Endothelial cell of umbilical vein (primary cell): ENCODE data around the gene TFF1. TPM values are rescaled to one million over a fixed set of nuclear protein-coding genes. Genes with fewer than 3 reads are reported as not detected.

Experiments
- BruUV-seq: library from RNA; stranded (reverse); fragments of 400-500 nt; replicated peaks from 2 replicates; lab custom pipeline; 2021; lab: Mats Ljungman, UMichigan
- CTCF ChIA-PET: fragments of 300-600, 350-600 bp; sonication (Branson Sonifier 250); formaldehyde crosslinking; loops from one replicate; lab custom pipeline; 2021; ENCODE audit warnings: antibody characterized with exemption, inconsistent platforms; lab: Charles Lee
- POLR2A ChIA-PET: fragments of 300-600, 350-600 bp; sonication (Branson Sonifier 250); formaldehyde crosslinking; loops from one replicate; lab custom pipeline; 2021; ENCODE audit warnings: antibody characterized with exemption, inconsistent platforms; lab: Charles Lee
- DNase-seq: peaks from one replicate; pipeline ENCODE4 v3.0.0-alpha.2; 2011; ENCODE audit warnings: low read depth, low spot score
- FAIRE-seq: peaks from 2 replicates; lab custom pipeline; 2011; peaks lifted over from hg19 to GRCh38; lab: Jason Lieb, UNC
- H2AFZ ChIP-seq: 2 replicates; pipeline ENCODE4 v1.6.0; 2012; ENCODE audit warnings: low read depth, low read length, control low read depth, inconsistent platforms
- H3K27ac ChIP-seq: 2 replicates; pipeline ENCODE4 v1.5.1; 2011; ENCODE audit warnings: low read depth, mild to moderate bottlenecking, control low read depth, low read length, moderate library complexity; ENCODE audit not compliant: insufficient read depth
- H3K27me3 ChIP-seq, 2 experiments: 2 replicates each; pipeline versions ENCODE4 v1.6.0 to v1.6.1; 2011; ENCODE audit warnings: low read length in 2 of 2, mixed read lengths in 1 of 2; ENCODE audit not compliant: control insufficient read depth in 2 of 2, insufficient read depth in 2 of 2
- H3K36me3 ChIP-seq, 2 experiments: 2 replicates in 1 of 2; 3 replicates in 1 of 2; pipeline ENCODE4 v1.5.1; 2011; ENCODE audit warnings: low read length in 2 of 2, mild to moderate bottlenecking in 1 of 2, moderate library complexity in 1 of 2; ENCODE audit not compliant: control insufficient read depth in 2 of 2, insufficient read depth in 2 of 2; ENCODE audit errors: extremely low read depth in 1 of 2
- H3K4me1 ChIP-seq: 3 replicates; pipeline ENCODE4 v1.5.1; 2011; ENCODE audit warnings: mild to moderate bottlenecking, low read length; ENCODE audit not compliant: control insufficient read depth, insufficient read depth; ENCODE audit errors: extremely low read depth
- H3K4me2 ChIP-seq: 2 replicates; pipeline ENCODE4 v1.6.1; 2011; ENCODE audit warnings: low read length, control low read depth, mixed read lengths; ENCODE audit not compliant: insufficient read depth
- H3K4me3 ChIP-seq, 3 experiments: fragments of 200-600 bp in 1 of 3; sonication (generic), shearing (Covaris generic) in 1 of 3; replicated peaks in 1 of 3; 2 replicates each; pipeline ENCODE4 v1.5.1; 2011 to 2016; ENCODE audit warnings: control low read depth in 3 of 3, low read length in 3 of 3, mild to moderate bottlenecking in 2 of 3, inconsistent platforms in 1 of 3, low read depth in 1 of 3, moderate library complexity in 1 of 3; ENCODE audit not compliant: insufficient read depth in 1 of 3
- H3K79me2 ChIP-seq: 2 replicates; pipeline ENCODE4 v1.6.0; 2012; ENCODE audit warnings: low read length, inconsistent platforms; ENCODE audit not compliant: control insufficient read depth, insufficient read depth
- H3K9ac ChIP-seq: replicated peaks from 2 replicates; pipeline ENCODE3; 2011; ENCODE audit warnings: low read length, control low read depth; ENCODE audit not compliant: insufficient read depth; ENCODE audit errors: extremely low read depth
- H3K9me1 ChIP-seq: replicated peaks from 3 replicates; pipeline ENCODE4 v1.6.0; 2011; ENCODE audit warnings: mild to moderate bottlenecking, low read length; ENCODE audit not compliant: control insufficient read depth, insufficient read depth; ENCODE audit errors: extremely low read depth
- H3K9me3 ChIP-seq: replicated peaks from 2 replicates; pipeline ENCODE4 v1.5.1; 2012; ENCODE audit warnings: low read length, inconsistent platforms; ENCODE audit not compliant: control insufficient read depth, insufficient read depth
- H4K20me1 ChIP-seq: replicated peaks from 2 replicates; pipeline ENCODE3; 2011; ENCODE audit warnings: mild to moderate bottlenecking, low read length; ENCODE audit not compliant: control insufficient read depth, insufficient read depth; ENCODE audit errors: extremely low read depth
- EZH2 ChIP-seq: IDR thresholded peaks from 2 replicates; pipeline ENCODE4 v1.6.1; 2012; ENCODE audit warnings: borderline replicate concordance, low read depth, mild to moderate bottlenecking, moderate library complexity, low read length, inconsistent platforms; ENCODE audit not compliant: severe bottlenecking
- FOS ChIP-seq: IDR thresholded peaks from 2 replicates; pipeline ENCODE4 v1.6.1; 2011; ENCODE audit warnings: mild to moderate bottlenecking, low read length, moderate library complexity, borderline replicate concordance; ENCODE audit not compliant: insufficient read depth
- GATA2 ChIP-seq: IDR thresholded peaks from 2 replicates; pipeline ENCODE4 v1.7.0; 2011; ENCODE audit warnings: low read depth, mild to moderate bottlenecking, moderate library complexity, mixed read lengths, low read length; ENCODE audit not compliant: insufficient read length, insufficient read depth
- JUN ChIP-seq: IDR thresholded peaks from 2 replicates; pipeline ENCODE4 v1.6.1; 2011; ENCODE audit warnings: borderline replicate concordance, low read depth; ENCODE audit not compliant: insufficient read length, insufficient read depth
- MYC ChIP-seq: IDR thresholded peaks from one replicate; pipeline ENCODE4 v1.6.1; 2011; ENCODE audit warnings: mild to moderate bottlenecking, low read depth, low read length
- POLR2A ChIP-seq: IDR thresholded peaks from 2 replicates; pipeline ENCODE4 v1.6.1; 2012; ENCODE audit warnings: low read depth, mild to moderate bottlenecking, control low read depth, low read length
- POLR2AphosphoS5 ChIP-seq: IDR thresholded peaks from 2 replicates; pipeline ENCODE4 v1.6.1; 2012; ENCODE audit warnings: low read depth, mild to moderate bottlenecking, control low read depth, low read length, moderate library complexity; ENCODE audit not compliant: insufficient read depth
- dilution Hi-C: fragments of 300-500 bp; cut with MboI; formaldehyde crosslinking; loops from one replicate; pipeline ENCODE4 v1.15.0; 2019; ENCODE audit warnings: low sequenced_read_pairs; ENCODE audit not compliant: extremely low pct_ligation_motif_present
- intact Hi-C: fragments of 100-400 bp; cut with micrococcal nuclease; formaldehyde crosslinking; loops from one replicate; pipeline ENCODE4 v1.10.0; 2022
- polyA plus RNA-seq, 4 experiments: library from polyadenylated mRNA; depleted of rRNA in 3 of 4; stranded (reverse) in 3 of 4; unstranded in 1 of 4; fragments of >200 nt; gene quantifications; 2 replicates each; pipeline versions ENCODE4 v1.2.1 to v1.2.3, GENCODE V29; 2011 to 2012; ENCODE audit warnings: missing spikeins in 1 of 4
- total RNA-seq: library from RNA; stranded (reverse); gene quantifications from 2 replicates; pipeline ENCODE4 v1.2.3, GENCODE V29; 2021
- TF ChIP-seq, protein P1 (sequence below), 2 donors: IDR thresholded peaks; 1 replicate in 1 of 2; 2 replicates in 1 of 2; pipeline ENCODE4 v1.5.1; 2011; ENCODE audit warnings: low read length in 2 of 2, mild to moderate bottlenecking in 2 of 2, moderate library complexity in 2 of 2, control low read depth in 1 of 2, inconsistent platforms in 1 of 2, low read depth in 1 of 2; ENCODE audit not compliant: insufficient read depth in 1 of 2; ENCODE audit errors: extremely low read depth in 1 of 2
- TF ChIP-seq, protein P2 (sequence below): IDR thresholded peaks from 2 replicates; pipeline ENCODE4 v1.6.1; 2011; ENCODE audit not compliant: insufficient read depth, insufficient read length

Gene TFF1
- total and polyA plus RNA-seq, 2 donors (not counting 3 experiments of a cell fraction or from before 2014, with no cell fraction given) = not detected

DNA sequence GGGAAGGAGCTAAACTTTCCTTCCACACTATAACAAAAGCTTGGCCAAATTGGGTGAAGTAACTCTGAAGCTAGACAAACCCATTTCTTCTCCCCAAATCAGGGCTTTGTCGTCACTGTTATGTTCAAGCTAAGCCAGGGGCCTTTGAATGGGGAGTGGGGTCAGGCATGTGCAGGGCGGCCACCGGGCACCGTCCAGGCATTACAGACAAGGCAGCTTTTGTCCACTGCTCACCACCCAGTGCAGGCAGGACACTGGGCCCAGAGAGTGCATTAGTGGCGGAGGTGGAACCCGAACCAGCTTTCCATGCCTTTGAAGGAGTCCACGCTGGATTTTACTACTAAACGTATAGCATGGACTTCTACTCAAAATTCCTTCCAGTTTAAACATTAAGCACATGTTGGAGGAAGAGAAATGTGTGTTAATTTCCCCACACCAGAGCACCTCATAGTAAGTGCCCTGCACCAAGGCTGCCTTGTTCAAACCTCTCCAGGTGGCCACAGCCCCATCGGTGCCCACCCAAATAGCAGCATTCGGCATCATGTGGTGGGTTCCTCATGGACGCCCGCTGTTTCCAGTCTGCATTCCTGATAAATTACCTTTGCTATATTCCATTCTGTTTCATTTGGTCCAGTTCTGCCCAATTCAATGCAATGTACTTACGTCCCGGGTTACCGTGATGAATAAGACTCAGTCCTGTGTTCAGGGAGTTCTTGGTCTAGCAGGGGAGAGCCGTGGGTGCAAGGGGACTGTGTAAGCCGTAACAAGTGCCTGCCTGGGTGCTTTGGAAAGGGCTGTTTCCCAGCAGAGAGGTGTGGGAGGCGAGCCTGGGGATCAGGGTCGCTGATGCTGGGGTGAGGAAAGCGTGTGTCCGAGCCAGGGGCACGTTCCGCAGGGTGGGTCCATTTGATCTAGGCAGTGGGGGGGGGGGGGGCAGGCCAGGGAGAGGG is 39.0 kb upstream of the TFF1 start:
- no TSS peak for BruUV-seq
- no peak for FAIRE-seq
- Histone ChIP-seq H3K36me3 (no peaks in the 10 kb centered on the region), H3K4me3 (no peak overlapping the region), H3K27me3 (peaks cover 0 to 6% of the 10 kb centered on the region in 2 experiments), H3K4me2 (no peak overlapping the region), H2AFZ (no peak overlapping the region), H3K9me1 (no peaks in the 10 kb centered on the region), H3K9ac (no peak overlapping the region), H3K9me3 (no peaks in the 10 kb centered on the region), H3K27ac (no peak overlapping the region), H3K79me2 (no peaks in the 10 kb centered on the region), H4K20me1 (no peaks in the 10 kb centered on the region), H3K4me1 (no peaks in the 10 kb centered on the region)
- ChIA-PET POLR2A (no interaction called here), CTCF (interaction anchor here (0.9 to 2.9 kb wide), 3 partner anchors 12 to 67 kb away, joined by 3 to 6 read pairs (median 3); no protein-coding TSS in a partner anchor)
- intact Hi-C loops = no loop called here
- no peak for DNase-seq
- dilution Hi-C loops = no loop called here
- no peak for TF ChIP-seq JUN

DNA sequence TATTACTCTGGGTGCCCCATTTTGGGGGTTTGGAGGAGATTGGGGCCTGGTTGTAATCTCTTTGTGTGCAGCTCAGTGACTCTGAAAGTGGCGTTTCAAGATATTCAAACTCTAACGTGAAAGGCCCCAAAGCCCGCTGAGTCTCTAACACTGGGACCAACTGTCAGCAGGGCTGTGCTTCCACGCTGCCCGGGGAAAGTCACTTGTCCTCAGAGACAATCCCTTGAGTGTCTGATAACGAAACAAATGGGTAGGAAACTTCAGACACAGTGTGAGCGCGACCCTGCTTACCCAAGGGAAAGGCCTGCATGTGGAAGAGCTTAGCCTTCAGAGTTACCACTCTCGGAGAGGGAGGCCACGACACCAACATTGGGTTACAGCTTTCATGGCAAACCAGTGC is 38.2 kb upstream of the TFF1 start:
- H3K4me3 ChIP-seq = no peak overlapping the region
- H3K36me3 ChIP-seq = no peaks in the 10 kb centered on the region
- H3K79me2 ChIP-seq = no peaks in the 10 kb centered on the region
- FAIRE-seq (no peak), DNase-seq (no peak)
- no peak overlapping the region for H3K9ac ChIP-seq
- BruUV-seq = no TSS peak
- no peak overlapping the region for H2AFZ ChIP-seq
- ChIA-PET CTCF (interaction anchor here (1.1 to 2.9 kb wide), 2 partner anchors 11 to 23 kb away, joined by 3 to 6 read pairs; no protein-coding TSS in a partner anchor), POLR2A (no interaction called here)
- H3K27ac ChIP-seq = no peak overlapping the region
- H3K4me1 ChIP-seq = no peaks in the 10 kb centered on the region
- no peaks in the 10 kb centered on the region for H4K20me1 ChIP-seq
- dilution Hi-C loops = no loop called here
- no peaks in the 10 kb centered on the region for H3K9me1 ChIP-seq
- H3K27me3 ChIP-seq = peaks cover 0 to 6% of the 10 kb centered on the region in 2 experiments
- no peaks in the 10 kb centered on the region for H3K9me3 ChIP-seq
- TF ChIP-seq, protein P1, sequence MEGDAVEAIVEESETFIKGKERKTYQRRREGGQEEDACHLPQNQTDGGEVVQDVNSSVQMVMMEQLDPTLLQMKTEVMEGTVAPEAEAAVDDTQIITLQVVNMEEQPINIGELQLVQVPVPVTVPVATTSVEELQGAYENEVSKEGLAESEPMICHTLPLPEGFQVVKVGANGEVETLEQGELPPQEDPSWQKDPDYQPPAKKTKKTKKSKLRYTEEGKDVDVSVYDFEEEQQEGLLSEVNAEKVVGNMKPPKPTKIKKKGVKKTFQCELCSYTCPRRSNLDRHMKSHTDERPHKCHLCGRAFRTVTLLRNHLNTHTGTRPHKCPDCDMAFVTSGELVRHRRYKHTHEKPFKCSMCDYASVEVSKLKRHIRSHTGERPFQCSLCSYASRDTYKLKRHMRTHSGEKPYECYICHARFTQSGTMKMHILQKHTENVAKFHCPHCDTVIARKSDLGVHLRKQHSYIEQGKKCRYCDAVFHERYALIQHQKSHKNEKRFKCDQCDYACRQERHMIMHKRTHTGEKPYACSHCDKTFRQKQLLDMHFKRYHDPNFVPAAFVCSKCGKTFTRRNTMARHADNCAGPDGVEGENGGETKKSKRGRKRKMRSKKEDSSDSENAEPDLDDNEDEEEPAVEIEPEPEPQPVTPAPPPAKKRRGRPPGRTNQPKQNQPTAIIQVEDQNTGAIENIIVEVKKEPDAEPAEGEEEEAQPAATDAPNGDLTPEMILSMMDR (IDR thresholded peaks at IDR 0.05; ENCODE audit: extremely low read depth in 1 of 2, insufficient read depth in 1 of 2, low read depth in 1 of 2, low read length in 2 of 2) = no peak
- no peak for TF ChIP-seq EZH2
- TF ChIP-seq JUN = no peak
- no peak for TF ChIP-seq MYC
- no peak for TF ChIP-seq FOS
- TF ChIP-seq GATA2 = no peak
- TF ChIP-seq POLR2AphosphoS5 = no peak
- no peak for TF ChIP-seq POLR2A
- TF ChIP-seq, protein P2, sequence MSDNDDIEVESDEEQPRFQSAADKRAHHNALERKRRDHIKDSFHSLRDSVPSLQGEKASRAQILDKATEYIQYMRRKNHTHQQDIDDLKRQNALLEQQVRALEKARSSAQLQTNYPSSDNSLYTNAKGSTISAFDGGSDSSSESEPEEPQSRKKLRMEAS = no peak
- intact Hi-C loops = no loop called here
- no peak overlapping the region for H3K4me2 ChIP-seq
